ENCODE measurements around the gene PYY. TPM values are rescaled to one million over a fixed set of nuclear protein-coding genes. Genes with fewer than 3 reads are reported as not detected.
"Not testable (repeated sequence)": the region's sequence is repeated elsewhere in the genome, so short reads cannot be mapped to it uniquely, and the experiment has no call there.

PYY gene
- total RNA-seq, 1 experiment from 2014 or later, result 2.0 TPM

GRCh38 chr17:43974382-43975266 lies 20.9 kb upstream of the PYY start:
- Histone ChIP-seq H2BK120ac (ENCODE audit: low read depth, low read length, poor library complexity, severe bottlenecking) (no peak overlapping the region), H3K14ac (ENCODE audit: insufficient read depth, low read length) (no peak overlapping the region), H3K4ac (ENCODE audit: low read depth, low read length) (no peak overlapping the region), H2BK20ac (ENCODE audit: low read depth, low read length, poor library complexity, severe bottlenecking) (no peak overlapping the region), H3K18ac (ENCODE audit: insufficient read length, low read depth, low read length) (no peak overlapping the region), H3K4me1 (ENCODE audit: insufficient read depth, low read length) (no peaks in the 10 kb centered on the region), H3K27ac (ENCODE audit: insufficient read length, low read depth, low read length) (no peak overlapping the region), H4K5ac (ENCODE audit: insufficient read length, low read depth, low read length) (no peak overlapping the region), H4K8ac (replicated peaks; ENCODE audit: insufficient read length, low read depth, low read length) (no peak overlapping the region), H3K56ac (ENCODE audit: insufficient read length, low read depth, low read length) (no peak overlapping the region), H3K27me3 (ENCODE audit: insufficient read depth, low read length) (no peaks in the 10 kb centered on the region), H4K91ac (ENCODE audit: insufficient read length, low read depth, low read length) (no peak overlapping the region), H3K4me2 (ENCODE audit: insufficient read depth, insufficient read length, low read length) (no peak overlapping the region), H2BK5ac (ENCODE audit: insufficient read length, low read length) (no peak overlapping the region), H2AFZ (ENCODE audit: low read length) (no peak overlapping the region), H3K79me2 (ENCODE audit: insufficient read depth, low read length) (no peaks in the 10 kb centered on the region), H3K23ac (ENCODE audit: insufficient read length, low read depth, low read length) (no peak overlapping the region), H2BK15ac (ENCODE audit: low read depth, low read length) (no peak overlapping the region), H3K9ac (ENCODE audit: extremely low read depth, insufficient read length, low read length) (no peak overlapping the region), H3T11ph (ENCODE audit: low read length) (no peak overlapping the region), H3K79me1 (ENCODE audit: insufficient read depth, low read depth, low read length, poor library complexity, severe bottlenecking) (no peaks in the 10 kb centered on the region), H4K20me1 (ENCODE audit: control insufficient read depth, insufficient read depth, insufficient read length) (no peaks in the 10 kb centered on the region), H2BK12ac (ENCODE audit: insufficient read length, low read depth, low read length) (no peak overlapping the region), H3K23me2 (ENCODE audit: insufficient read length, low read depth, low read length, poor library complexity, severe bottlenecking) (peaks cover 2% of the 10 kb centered on the region), H3K9me3 (ENCODE audit: control insufficient read depth, low read depth, low read length) (no peaks in the 10 kb centered on the region), H2AK5ac (ENCODE audit: insufficient read length, low read length) (no peak overlapping the region)
- Mint-ChIP-seq H3K9me3 (no peaks in the 10 kb centered on the region), H3K4me1 (no peaks in the 10 kb centered on the region), H3K4me3 (no peak overlapping the region), H3K27ac (no peak overlapping the region), H3K27me3 (ENCODE audit: low read depth) (peaks cover 29% of the 10 kb centered on the region), H3K36me3 (ENCODE audit: insufficient read depth in 1 of 3, low read depth in 3 of 3) (no peaks in the 10 kb centered on the region)
- DNase-seq, result no peak
- WGBS (ENCODE audit: extremely low coverage, insufficient read length, low lambda C conversion rate), result no CpG with 5 or more reads among the region's 14 CpGs
- TF ChIP-seq, protein P1, sequence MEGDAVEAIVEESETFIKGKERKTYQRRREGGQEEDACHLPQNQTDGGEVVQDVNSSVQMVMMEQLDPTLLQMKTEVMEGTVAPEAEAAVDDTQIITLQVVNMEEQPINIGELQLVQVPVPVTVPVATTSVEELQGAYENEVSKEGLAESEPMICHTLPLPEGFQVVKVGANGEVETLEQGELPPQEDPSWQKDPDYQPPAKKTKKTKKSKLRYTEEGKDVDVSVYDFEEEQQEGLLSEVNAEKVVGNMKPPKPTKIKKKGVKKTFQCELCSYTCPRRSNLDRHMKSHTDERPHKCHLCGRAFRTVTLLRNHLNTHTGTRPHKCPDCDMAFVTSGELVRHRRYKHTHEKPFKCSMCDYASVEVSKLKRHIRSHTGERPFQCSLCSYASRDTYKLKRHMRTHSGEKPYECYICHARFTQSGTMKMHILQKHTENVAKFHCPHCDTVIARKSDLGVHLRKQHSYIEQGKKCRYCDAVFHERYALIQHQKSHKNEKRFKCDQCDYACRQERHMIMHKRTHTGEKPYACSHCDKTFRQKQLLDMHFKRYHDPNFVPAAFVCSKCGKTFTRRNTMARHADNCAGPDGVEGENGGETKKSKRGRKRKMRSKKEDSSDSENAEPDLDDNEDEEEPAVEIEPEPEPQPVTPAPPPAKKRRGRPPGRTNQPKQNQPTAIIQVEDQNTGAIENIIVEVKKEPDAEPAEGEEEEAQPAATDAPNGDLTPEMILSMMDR (conservative IDR thresholded peaks at IDR 0.05), result no peak

GRCh38 chr17:43972444-43973212 lies 18.9 kb upstream of the PYY start:
- H3K9me3 Mint-ChIP-seq; H3K27me3 ChIP-seq (ENCODE audit: insufficient read depth, low read length); H3K18ac ChIP-seq (ENCODE audit: insufficient read length, low read depth, low read length): not testable (repeated sequence)

More at GRCh38 chr17:43972444-43973212, 18.9 kb upstream of the PYY start:
- not testable (repeated sequence) for H3K4me1 Mint-ChIP-seq; H2AFZ ChIP-seq (ENCODE audit: low read length); H2BK120ac ChIP-seq (ENCODE audit: low read depth, low read length, poor library complexity, severe bottlenecking); H3K36me3 Mint-ChIP-seq (ENCODE audit: insufficient read depth in 1 of 3, low read depth in 3 of 3); H2BK20ac ChIP-seq (ENCODE audit: low read depth, low read length, poor library complexity, severe bottlenecking); H3K27ac ChIP-seq (ENCODE audit: insufficient read length, low read depth, low read length); H3K4me2 ChIP-seq (ENCODE audit: insufficient read depth, insufficient read length, low read length); H3K79me1 ChIP-seq (ENCODE audit: insufficient read depth, low read depth, low read length, poor library complexity, severe bottlenecking); H2AK5ac ChIP-seq (ENCODE audit: insufficient read length, low read length); DNase-seq; H3K14ac ChIP-seq (ENCODE audit: insufficient read depth, low read length); H3K4me1 ChIP-seq (ENCODE audit: insufficient read depth, low read length); H2BK15ac ChIP-seq (ENCODE audit: low read depth, low read length); H4K5ac ChIP-seq (ENCODE audit: insufficient read length, low read depth, low read length); H2BK12ac ChIP-seq (ENCODE audit: insufficient read length, low read depth, low read length); H2BK5ac ChIP-seq (ENCODE audit: insufficient read length, low read length); H3K23ac ChIP-seq (ENCODE audit: insufficient read length, low read depth, low read length); H3K27ac Mint-ChIP-seq; H3K56ac ChIP-seq (ENCODE audit: insufficient read length, low read depth, low read length); H3K23me2 ChIP-seq (ENCODE audit: insufficient read length, low read depth, low read length, poor library complexity, severe bottlenecking); H3K9ac ChIP-seq (ENCODE audit: extremely low read depth, insufficient read length, low read length); H3K79me2 ChIP-seq (ENCODE audit: insufficient read depth, low read length); H3K4me3 Mint-ChIP-seq; H3T11ph ChIP-seq (ENCODE audit: low read length); H3K4ac ChIP-seq (ENCODE audit: low read depth, low read length); H4K20me1 ChIP-seq (ENCODE audit: control insufficient read depth, insufficient read depth, insufficient read length); H3K9me3 ChIP-seq (ENCODE audit: control insufficient read depth, low read depth, low read length); H4K91ac ChIP-seq (ENCODE audit: insufficient read length, low read depth, low read length); H4K8ac ChIP-seq (replicated peaks; ENCODE audit: insufficient read length, low read depth, low read length)
- H3K27me3 Mint-ChIP-seq (ENCODE audit: low read depth), result peaks cover 21% of the 10 kb centered on the region
- WGBS (ENCODE audit: extremely low coverage, insufficient read length, low lambda C conversion rate), result no CpG with 5 or more reads among the region's 22 CpGs

All from H9 (cell line).